ENCODE measurements around the gene TSPAN9.

- TF ChIP-seq MXI1 (IDR thresholded peaks at IDR 0.05; ENCODE audit: borderline replicate concordance, low read depth, low read length) (no peak), RCOR1 (IDR thresholded peaks at IDR 0.05; ENCODE audit: insufficient replicate concordance, low read length) (no peak), MAFK (IDR thresholded peaks at IDR 0.05; ENCODE audit: low read depth, low read length) (no peak), SMC3 (IDR thresholded peaks at IDR 0.05; ENCODE audit: low read depth, low read length) (no peak), POLR2A (IDR thresholded peaks at IDR 0.05; ENCODE audit: low read depth, low read length) (no peak), NFE2L2 (IDR thresholded peaks at IDR 0.05; ENCODE audit: low read depth, low read length) (no peak), FOS (IDR thresholded peaks at IDR 0.05; ENCODE audit: low read depth, low read length) (no peak), RFX5 (IDR thresholded peaks at IDR 0.05; ENCODE audit: low read depth, low read length) (no peak)
- TF ChIP-seq, protein P1, sequence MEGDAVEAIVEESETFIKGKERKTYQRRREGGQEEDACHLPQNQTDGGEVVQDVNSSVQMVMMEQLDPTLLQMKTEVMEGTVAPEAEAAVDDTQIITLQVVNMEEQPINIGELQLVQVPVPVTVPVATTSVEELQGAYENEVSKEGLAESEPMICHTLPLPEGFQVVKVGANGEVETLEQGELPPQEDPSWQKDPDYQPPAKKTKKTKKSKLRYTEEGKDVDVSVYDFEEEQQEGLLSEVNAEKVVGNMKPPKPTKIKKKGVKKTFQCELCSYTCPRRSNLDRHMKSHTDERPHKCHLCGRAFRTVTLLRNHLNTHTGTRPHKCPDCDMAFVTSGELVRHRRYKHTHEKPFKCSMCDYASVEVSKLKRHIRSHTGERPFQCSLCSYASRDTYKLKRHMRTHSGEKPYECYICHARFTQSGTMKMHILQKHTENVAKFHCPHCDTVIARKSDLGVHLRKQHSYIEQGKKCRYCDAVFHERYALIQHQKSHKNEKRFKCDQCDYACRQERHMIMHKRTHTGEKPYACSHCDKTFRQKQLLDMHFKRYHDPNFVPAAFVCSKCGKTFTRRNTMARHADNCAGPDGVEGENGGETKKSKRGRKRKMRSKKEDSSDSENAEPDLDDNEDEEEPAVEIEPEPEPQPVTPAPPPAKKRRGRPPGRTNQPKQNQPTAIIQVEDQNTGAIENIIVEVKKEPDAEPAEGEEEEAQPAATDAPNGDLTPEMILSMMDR (conservative IDR thresholded peaks at IDR 0.05; ENCODE audit: low read depth, low read length): no peak
- TF ChIP-seq, protein P2, sequence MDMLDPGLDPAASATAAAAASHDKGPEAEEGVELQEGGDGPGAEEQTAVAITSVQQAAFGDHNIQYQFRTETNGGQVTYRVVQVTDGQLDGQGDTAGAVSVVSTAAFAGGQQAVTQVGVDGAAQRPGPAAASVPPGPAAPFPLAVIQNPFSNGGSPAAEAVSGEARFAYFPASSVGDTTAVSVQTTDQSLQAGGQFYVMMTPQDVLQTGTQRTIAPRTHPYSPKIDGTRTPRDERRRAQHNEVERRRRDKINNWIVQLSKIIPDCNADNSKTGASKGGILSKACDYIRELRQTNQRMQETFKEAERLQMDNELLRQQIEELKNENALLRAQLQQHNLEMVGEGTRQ (IDR thresholded peaks at IDR 0.05; ENCODE audit: low read depth, low read length): no peak
- TF ChIP-seq, protein P3, sequence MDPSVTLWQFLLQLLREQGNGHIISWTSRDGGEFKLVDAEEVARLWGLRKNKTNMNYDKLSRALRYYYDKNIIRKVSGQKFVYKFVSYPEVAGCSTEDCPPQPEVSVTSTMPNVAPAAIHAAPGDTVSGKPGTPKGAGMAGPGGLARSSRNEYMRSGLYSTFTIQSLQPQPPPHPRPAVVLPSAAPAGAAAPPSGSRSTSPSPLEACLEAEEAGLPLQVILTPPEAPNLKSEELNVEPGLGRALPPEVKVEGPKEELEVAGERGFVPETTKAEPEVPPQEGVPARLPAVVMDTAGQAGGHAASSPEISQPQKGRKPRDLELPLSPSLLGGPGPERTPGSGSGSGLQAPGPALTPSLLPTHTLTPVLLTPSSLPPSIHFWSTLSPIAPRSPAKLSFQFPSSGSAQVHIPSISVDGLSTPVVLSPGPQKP (IDR thresholded peaks at IDR 0.05; ENCODE audit: borderline replicate concordance, low read depth, low read length): no peak
Measured at GRCh38 chr12:3201339-3202051, 124.3 kb downstream of the TSPAN9 start.
